IPS-NIHi11 (cell line): ENCODE data around the gene OR52D1.

ENCODE experiments used
- DNase-seq: peaks from one replicate; pipeline ENCODE4 v3.0.0; 2012; ENCODE audit warnings: mixed read lengths, low spot score

OR52D1 gene

GRCh38 chr11:5514841-5515240 lies 26.4 kb downstream of the OR52D1 start:
- no peak for DNase-seq

- no peak for DNase-seq
Measured at GRCh38 chr11:5516599-5516998, 28.1 kb downstream of the OR52D1 start, which contains the start of gene UBQLNL. Gene UBQLNL, minus strand, starts transcription at chr11:5516699. Its CDS starts 258 bp downstream, at chr11:5516441.

- DNase-seq = no peak
Measured at GRCh38 chr11:5521540-5521939, 33.1 kb downstream of the OR52D1 start.

GRCh38 chr11:5522308-5522707 lies 33.8 kb downstream of the OR52D1 start:
- no peak for DNase-seq

GRCh38 chr11:5524756-5525155 lies 36.3 kb downstream of the OR52D1 start:
- no peak for DNase-seq

GRCh38 chr11:5527716-5528115 lies 39.2 kb downstream of the OR52D1 start:
- DNase-seq = no peak

- no peak for DNase-seq
Measured at GRCh38 chr11:5528495-5528894, 40.0 kb downstream of the OR52D1 start.

GRCh38 chr11:5531053-5531831 lies 42.8 kb downstream of the OR52D1 start:
- no peak for DNase-seq

GRCh38 chr11:5534046-5534445 lies 45.6 kb downstream of the OR52D1 start:
- DNase-seq = no peak

- DNase-seq = no peak
Measured at GRCh38 chr11:5536482-5536881, 48.0 kb downstream of the OR52D1 start.
